GM12891 (cell line): ENCODE data around the gene ZGLP1.

ENCODE experiments used
- DNase-seq: peaks from one replicate; pipeline ENCODE4 v3.0.0; 2011; ENCODE audit warnings: low spot score; ENCODE audit not compliant: insufficient read length
- FAIRE-seq: peaks from 2 replicates; lab custom pipeline; 2011; peaks lifted over from hg19 to GRCh38; lab: Jason Lieb, UNC
- PAX5 ChIP-seq: IDR thresholded peaks from 2 replicates; pipeline ENCODE4 v1.6.1; 2011; ENCODE audit warnings: low read length, moderate library complexity, mild to moderate bottlenecking; ENCODE audit not compliant: insufficient read depth, severe bottlenecking
- POLR2A ChIP-seq: IDR thresholded peaks from 2 replicates; pipeline ENCODE4 v1.6.1; 2011; ENCODE audit warnings: low read depth, low read length, control low read depth
- POLR2AphosphoS5 ChIP-seq: IDR thresholded peaks from 2 replicates; pipeline ENCODE4 v1.6.1; 2011; ENCODE audit warnings: low read depth, low read length, control low read depth
- POU2F2 ChIP-seq: IDR thresholded peaks from 2 replicates; pipeline ENCODE4 v1.6.1; 2011; ENCODE audit warnings: low read depth, mild to moderate bottlenecking, control low read depth, low read length, moderate library complexity
- SPI1 ChIP-seq: IDR thresholded peaks from 2 replicates; pipeline ENCODE4 v1.6.1; 2011; ENCODE audit warnings: low read depth, low read length, control low read depth
- TAF1 ChIP-seq: IDR thresholded peaks from 2 replicates; pipeline ENCODE4 v1.6.1; 2011; ENCODE audit warnings: low read depth, low read length, control low read depth

The ZGLP1 gene

DNA sequence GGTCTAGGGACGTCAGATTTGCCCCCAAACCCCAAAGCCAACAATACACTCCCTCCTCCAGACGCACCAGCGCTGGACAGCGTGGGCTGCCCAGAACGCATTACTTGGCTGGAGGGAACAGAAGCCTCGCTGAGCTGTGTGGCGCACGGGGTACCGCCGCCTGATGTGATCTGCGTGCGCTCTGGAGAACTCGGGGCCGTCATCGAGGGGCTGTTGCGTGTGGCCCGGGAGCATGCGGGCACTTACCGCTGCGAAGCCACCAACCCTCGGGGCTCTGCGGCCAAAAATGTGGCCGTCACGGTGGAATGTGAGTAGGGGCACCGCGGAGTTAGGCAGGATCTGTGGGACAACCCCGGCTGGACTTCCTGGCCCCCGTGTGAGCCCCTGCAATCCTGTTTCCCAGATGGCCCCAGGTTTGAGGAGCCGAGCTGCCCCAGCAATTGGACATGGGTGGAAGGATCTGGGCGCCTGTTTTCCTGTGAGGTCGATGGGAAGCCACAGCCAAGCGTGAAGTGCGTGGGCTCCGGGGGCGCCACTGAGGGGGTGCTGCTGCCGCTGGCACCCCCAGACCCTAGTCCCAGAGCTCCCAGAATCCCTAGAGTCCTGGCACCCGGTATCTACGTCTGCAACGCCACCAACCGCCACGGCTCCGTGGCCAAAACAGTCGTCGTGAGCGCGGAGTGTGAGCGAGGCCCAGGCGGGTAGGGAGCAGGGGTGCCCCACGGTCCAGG is 15.8 kb downstream of the ZGLP1 start:
- FAIRE-seq (no peak), DNase-seq (no peak)
- TF ChIP-seq POLR2A, result no peak
- TF ChIP-seq POU2F2, result no peak
- no peak for TF ChIP-seq SPI1
- TF ChIP-seq TAF1, result no peak
- TF ChIP-seq POLR2AphosphoS5, result no peak
- no peak for TF ChIP-seq PAX5

DNA sequence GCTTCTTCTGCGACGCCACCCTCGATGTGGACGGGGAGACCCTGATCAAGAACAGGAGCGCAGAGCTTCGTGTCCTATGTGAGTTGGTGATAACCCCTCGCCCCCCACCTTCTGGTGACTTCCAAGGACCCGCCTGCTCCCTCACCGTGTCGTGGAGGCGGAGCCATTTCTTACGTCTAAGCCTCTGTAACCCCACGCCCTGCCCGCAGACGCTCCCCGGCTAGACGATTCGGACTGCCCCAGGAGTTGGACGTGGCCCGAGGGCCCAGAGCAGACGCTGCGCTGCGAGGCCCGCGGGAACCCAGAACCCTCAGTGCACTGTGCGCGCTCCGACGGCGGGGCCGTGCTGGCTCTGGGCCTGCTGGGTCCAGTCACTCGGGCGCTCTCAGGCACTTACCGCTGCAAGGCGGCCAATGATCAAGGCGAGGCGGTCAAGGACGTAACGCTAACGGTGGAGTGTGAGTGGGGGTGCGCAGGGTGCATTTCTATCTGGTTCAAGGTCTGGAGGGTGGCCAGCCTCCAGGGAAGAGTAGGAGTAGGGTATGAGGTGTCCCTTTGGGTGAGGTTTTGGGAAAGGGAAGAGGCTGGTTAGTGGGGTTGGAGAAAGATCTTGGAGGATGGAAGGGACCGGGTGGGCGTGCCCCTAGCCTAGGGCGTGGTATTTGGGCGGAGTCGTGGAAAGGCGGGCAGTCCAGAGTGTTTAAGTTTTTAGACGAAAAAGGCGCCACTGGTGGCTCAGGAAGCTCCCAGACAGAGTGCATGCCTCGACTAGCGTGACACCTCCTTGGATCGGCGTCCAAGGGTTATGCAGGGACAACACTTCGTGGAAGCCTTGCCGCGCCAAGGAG is 16.6 kb downstream of the ZGLP1 start:
- FAIRE-seq, result no peak
- no peak for DNase-seq

DNA sequence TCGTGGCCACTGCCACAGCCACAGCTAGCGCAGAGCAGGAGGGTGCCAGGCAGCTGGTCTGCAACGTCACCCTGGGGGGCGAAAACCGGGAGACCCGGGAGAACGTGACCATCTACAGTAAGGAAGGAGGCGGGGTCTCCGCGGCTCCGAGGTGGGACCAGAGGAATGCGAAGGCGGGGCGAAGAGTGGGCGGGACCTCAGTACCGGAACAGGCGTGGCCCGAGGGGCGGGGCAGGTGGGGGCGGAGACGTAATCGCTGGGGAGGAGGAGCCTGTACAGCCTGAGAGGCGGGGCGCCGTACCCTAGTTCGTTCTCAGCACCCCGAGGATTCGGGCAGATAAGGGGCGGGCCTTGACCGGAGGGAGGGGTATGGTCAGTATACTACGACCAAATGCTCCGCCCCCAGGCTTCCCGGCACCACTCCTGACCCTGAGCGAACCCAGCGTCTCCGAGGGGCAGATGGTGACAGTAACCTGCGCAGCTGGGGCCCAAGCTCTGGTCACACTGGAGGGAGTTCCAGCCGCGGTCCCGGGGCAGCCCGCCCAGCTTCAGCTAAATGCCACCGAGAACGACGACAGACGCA is 17.3 kb downstream of the ZGLP1 start:
- FAIRE-seq (peak; percentile 85), DNase-seq (no peak)
- TF ChIP-seq SPI1, result no peak
- no peak for TF ChIP-seq TAF1
- no peak for TF ChIP-seq PAX5
- no peak for TF ChIP-seq POLR2A
- no peak for TF ChIP-seq POLR2AphosphoS5
- TF ChIP-seq POU2F2, result no peak

More for the DNA sequence above, 16.6 kb downstream of the ZGLP1 start:
- TF ChIP-seq POU2F2, result no peak
- TF ChIP-seq TAF1, result no peak
- no peak for TF ChIP-seq POLR2AphosphoS5
- TF ChIP-seq POLR2A, result no peak
- TF ChIP-seq SPI1, result no peak
- no peak for TF ChIP-seq PAX5

DNA sequence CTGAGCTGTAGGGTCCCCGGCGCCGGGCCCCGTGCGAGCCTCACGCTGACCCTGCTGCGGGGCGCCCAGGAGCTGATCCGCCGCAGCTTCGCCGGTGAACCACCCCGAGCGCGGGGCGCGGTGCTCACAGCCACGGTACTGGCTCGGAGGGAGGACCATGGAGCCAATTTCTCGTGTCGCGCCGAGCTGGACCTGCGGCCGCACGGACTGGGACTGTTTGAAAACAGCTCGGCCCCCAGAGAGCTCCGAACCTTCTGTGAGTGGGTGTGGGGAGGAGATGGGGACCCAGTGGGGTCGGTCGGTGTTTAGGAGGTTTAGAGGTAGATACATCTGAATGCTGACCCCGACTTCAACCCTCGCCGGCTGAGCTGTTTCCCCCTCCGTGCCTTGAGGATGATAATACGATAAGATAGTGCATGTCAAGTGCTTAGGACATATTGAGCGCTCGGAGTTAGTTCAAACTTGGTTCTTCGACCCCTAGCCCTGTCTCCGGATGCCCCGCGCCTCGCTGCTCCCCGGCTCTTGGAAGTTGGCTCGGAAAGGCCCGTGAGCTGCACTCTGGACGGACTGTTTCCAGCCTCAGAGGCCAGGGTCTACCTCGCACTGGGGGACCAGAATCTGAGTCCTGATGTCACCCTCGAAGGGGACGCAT is 17.9 kb downstream of the ZGLP1 start:
- TF ChIP-seq POU2F2 (no peak), TAF1 (no peak), SPI1 (no peak), POLR2A (no peak), PAX5 (no peak), POLR2AphosphoS5 (no peak)
- no peak for DNase-seq

DNA sequence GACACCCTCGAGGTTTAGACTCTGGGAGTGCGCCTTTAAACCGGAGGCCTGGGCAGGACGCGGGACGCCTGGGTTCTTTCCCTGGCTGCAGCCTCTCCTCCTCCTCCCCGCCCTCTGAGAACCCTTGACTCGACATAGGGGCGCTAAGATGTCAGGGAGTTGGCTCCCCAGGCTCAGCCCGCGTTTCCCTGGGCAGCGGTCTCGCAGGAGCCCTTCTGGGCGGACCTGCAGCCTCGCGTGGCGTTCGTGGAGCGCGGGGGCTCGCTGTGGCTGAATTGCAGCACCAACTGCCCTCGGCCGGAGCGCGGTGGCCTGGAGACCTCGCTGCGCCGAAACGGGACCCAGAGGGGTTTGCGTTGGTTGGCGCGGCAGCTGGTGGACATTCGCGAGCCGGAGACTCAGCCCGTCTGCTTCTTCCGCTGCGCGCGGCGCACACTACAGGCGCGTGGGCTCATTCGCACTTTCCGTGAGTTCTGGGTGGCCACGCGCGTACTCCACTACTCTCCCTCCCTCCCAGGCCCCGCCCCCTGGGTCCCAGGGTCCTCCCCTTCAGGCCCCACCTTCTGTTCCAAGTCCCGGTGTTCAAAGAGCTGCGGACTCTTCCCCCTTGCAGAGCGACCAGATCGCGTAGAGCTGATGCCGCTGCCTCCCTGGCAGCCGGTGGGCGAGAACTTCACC is 18.6 kb downstream of the ZGLP1 start:
- DNase-seq (no peak), FAIRE-seq (peak; percentile 33)
- TF ChIP-seq POLR2AphosphoS5, result no peak
- no peak for TF ChIP-seq POU2F2
- TF ChIP-seq PAX5, result no peak
- no peak for TF ChIP-seq TAF1
- no peak for TF ChIP-seq POLR2A
- no peak for TF ChIP-seq SPI1

More for the DNA sequence above, 17.9 kb downstream of the ZGLP1 start:
- FAIRE-seq, result peak; percentile 33

DNA sequence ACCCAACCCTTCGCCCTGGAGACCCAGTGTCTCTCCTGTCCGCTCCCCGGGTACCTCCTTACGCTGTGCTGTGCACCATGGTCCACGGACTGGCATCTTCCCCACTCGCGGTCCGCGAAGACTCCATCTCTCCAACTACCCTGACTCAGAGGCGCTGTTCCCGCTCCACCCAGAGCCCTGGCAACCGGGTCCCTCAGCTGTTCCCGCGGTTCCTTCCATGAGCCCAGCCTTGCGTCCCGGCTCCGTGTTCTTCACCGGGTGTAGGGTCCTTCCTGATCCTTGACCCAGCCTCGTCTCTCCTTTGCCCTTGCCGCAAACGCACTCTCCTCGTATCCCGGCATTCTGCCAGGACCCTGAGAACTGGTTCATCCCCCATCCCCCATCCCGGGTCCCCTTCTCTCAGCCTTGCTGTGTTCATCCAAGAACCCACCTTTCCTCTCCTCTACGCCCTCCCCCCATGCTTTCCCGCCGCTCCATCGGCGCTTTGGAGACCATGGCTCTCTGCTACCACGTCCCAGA is 19.2 kb downstream of the ZGLP1 start:
- FAIRE-seq, result no peak
- no peak for TF ChIP-seq POU2F2
- no peak for TF ChIP-seq SPI1
- no peak for TF ChIP-seq TAF1
- TF ChIP-seq POLR2A, result no peak
- no peak for TF ChIP-seq PAX5
- no peak for TF ChIP-seq POLR2AphosphoS5
- no peak for DNase-seq

DNA sequence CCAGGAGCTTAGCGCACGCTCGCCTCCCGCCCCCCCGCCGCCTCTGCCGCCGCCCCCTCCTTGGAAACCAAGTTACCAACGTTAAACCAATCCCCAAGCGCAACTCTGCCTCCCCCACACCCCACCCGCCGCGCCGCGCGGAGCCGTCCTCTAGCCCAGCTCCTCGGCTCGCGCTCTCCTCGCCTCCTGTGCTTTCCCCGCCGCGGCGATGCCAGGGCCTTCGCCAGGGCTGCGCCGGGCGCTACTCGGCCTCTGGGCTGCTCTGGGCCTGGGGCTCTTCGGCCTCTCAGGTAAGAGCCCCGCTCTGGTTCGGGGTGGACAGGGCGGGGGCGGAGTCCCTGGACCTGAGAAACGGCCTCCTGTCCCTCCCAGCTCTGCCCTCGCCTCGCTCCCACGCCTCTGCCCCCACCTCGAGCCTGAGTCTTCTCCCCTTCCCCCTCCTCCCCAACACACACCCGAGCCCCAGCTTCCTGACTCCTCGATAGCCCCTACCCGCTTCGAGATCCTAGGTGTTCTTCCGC is 19.7 kb downstream of the ZGLP1 start, which contains the start of gene ICAM5:
Gene ICAM5, plus strand, starts transcription at position 117 of the 521 bp plus-strand sequence. Its CDS starts 92 bp downstream, at position 209.
- TF ChIP-seq POU2F2 (no peak), SPI1 (no peak)
- FAIRE-seq (no peak), DNase-seq (no peak)
